ENCODE measurements around the gene UBE4A. TPM values are rescaled to one million over a fixed set of nuclear protein-coding genes. Genes with fewer than 3 reads are reported as not detected.
A peak's percentile ranks its signal among the peaks of the same experiment; 100 is the strongest.
"Not testable (repeated sequence)": the region's sequence is repeated elsewhere in the genome, so short reads cannot be mapped to it uniquely, and the experiment has no call there.

The UBE4A gene
- total RNA-seq, 1 experiment from 2014 or later, result 29.7 TPM

DNA sequence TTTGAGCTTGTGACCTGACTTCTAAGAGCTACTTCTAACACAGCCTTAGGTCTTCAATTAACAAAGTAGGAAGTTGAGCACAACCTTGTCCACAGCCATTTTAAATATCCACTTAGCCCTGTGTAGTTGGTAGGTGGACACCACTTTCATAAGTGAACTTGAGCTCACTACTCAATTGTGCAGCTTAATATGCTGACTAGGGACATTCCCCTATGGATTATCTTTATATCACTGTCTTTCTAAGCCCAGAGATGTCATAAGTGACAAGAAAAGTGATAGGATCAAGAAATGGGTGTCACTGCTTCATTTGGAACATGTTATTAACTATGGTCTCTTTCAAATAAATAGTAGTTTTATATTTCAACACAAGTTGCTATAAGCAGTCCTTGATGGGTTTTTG lies 38.0 kb downstream of the UBE4A start:
- Histone ChIP-seq H3K9me3 (replicated peaks) (no peaks in the 10 kb centered on the region), H3K27ac (no peak overlapping the region), H3K4me1 (replicated peaks) (no peaks in the 10 kb centered on the region), H3K27me3 (replicated peaks) (no peaks in the 10 kb centered on the region), H3K36me3 (0 out of 2 replicates have a peak, but pooled peaks cover 10% of the 10 kb centered on the region), H3K4me3 (no peak overlapping the region)
- DNase-seq (ENCODE audit: low read depth in 1 of 2, low spot score in 2 of 2), result no peak

DNA sequence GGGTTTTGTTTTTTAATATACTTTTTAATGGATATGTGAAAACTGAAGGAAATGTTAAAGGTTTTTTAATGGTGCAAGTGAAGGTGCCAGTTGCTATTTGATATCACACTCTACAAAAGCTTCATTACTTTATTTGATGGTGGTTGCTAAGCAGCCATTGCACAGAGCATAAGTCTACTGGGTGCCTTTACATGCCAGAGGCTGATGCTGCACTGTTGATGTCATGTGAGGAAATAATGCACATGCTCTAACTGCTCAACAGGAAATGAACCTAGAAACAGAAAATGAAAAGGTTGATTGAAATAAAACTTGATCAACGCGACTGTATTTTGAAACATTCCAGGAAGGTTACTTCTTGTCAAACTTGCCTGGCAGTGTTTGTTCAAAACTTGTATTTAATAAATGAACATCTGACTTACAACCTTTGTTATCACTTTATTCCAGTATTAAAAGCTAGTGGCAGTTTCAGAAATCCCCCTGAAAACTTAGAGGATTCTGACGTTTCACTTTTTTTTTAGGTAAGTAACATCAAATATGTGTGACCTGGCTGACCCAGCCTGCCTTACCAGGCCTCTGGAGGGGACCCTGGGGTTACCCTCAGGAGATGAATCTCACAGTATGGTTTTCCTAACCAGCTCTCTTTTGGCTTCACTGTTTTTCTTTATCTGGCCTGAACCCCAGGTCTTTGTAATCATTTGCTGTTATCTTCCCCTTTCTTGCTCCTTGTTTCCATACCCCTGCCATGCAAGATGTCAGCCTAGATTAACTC lies 39.6 kb downstream of the UBE4A start:
- no peak for DNase-seq (ENCODE audit: low read depth in 1 of 2, low spot score in 2 of 2)
- H3K27me3 ChIP-seq (replicated peaks), result no peaks in the 10 kb centered on the region
- H3K36me3 ChIP-seq, result 0 out of 2 replicates have a peak, but pooled peaks cover 3% of the 10 kb centered on the region
- no peak overlapping the region for H3K27ac ChIP-seq
- no peaks in the 10 kb centered on the region for H3K4me1 ChIP-seq (replicated peaks)
- H3K9me3 ChIP-seq (replicated peaks), result no peaks in the 10 kb centered on the region
- no peak overlapping the region for H3K4me3 ChIP-seq

DNA sequence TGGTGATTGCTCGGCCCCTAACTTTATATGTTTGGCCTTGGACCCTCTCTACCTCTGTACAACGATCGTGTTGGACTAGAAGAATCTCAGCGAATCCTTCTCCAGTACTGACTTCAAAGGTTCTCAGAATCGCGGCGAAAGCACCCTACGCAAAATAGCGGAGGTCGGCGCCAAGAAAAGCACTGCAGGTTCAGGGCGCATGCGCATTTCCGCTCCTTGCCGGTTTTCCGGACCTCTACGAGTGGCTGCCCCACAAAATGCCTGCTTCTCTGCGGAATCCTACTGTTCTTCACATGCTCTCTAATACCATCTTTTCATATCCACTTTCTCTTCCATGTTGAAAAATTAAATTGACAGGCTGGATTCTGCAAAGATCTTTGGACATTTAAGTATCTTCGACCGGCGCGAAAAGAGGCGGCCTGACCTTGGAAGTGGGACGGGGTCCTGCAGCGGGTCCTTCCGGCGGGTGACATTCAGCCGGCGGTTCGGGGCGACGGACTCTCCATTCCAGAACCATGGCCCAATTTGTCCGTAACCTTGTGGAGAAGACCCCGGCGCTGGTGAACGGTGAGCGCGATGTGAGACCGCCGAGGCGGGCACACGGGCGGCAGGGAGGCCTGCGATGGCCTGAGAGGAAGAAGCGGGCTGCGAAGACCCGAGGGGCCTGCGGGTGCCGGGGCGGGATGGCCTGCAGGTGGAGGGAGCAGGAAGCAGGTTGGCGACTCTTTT lies 41.9 kb downstream of the UBE4A start, which contains the start of gene ATP5MG:
Gene ATP5MG, plus strand, starts transcription at position 456 of the 729 bp plus-strand sequence. Its CDS starts 60 bp downstream, at position 516.
- Histone ChIP-seq H3K4me1 (replicated peaks) (no peaks in the 10 kb centered on the region), H3K27ac (peak within 1 kb of the TSS; percentile 84), H3K36me3 (peaks cover 6% of the 10 kb centered on the region), H3K4me3 (peak within 1 kb of the TSS; percentile 68), H3K27me3 (replicated peaks) (no peaks in the 10 kb centered on the region), H3K9me3 (replicated peaks) (no peaks in the 10 kb centered on the region)
- peak; percentile 81 to 93 for DNase-seq (ENCODE audit: low read depth in 1 of 2, low spot score in 2 of 2)

- Histone ChIP-seq H3K36me3 (peaks cover 10% of the 10 kb centered on the region), H3K27me3 (replicated peaks) (no peaks in the 10 kb centered on the region), H3K4me1 (replicated peaks) (no peaks in the 10 kb centered on the region), H3K27ac (peak overlapping the region; percentile 84), H3K4me3 (peak overlapping the region; percentile 68), H3K9me3 (replicated peaks) (no peaks in the 10 kb centered on the region)
- peak in 1 of 2 experiments; percentile 16 for DNase-seq (ENCODE audit: low read depth in 1 of 2, low spot score in 2 of 2)
Observed at GRCh38 chr11:118401880-118402590, 42.6 kb downstream of the UBE4A start.

DNA sequence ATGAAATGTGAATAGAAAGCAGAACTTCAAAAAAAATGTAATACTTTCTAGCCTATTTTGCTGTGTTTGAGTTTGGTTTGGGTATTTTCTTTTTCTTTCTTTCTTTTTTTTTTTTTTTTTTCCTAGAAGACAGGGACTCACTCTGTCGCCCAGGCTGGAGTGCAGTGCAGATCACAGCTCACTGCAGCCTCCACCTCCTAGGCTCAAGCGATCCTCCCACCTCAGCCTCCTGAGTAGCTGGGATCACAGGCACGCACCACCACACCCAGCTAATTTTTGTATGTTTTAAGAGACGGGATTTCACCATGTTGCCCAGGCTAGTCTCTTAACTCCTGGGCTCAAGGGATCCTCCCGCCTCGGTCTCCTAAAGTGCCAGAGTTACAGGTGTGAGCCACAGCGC lies 43.2 kb downstream of the UBE4A start:
- Histone ChIP-seq H3K36me3 (peaks cover 10% of the 10 kb centered on the region), H3K4me3 (peak overlapping the region; percentile 68), H3K27ac (peak overlapping the region; percentile 84)
- H3K9me3 ChIP-seq (replicated peaks); DNase-seq (ENCODE audit: low read depth in 1 of 2, low spot score in 2 of 2); H3K4me1 ChIP-seq (replicated peaks); H3K27me3 ChIP-seq (replicated peaks): not testable (repeated sequence)

GRCh38 chr11:118406599-118407166 lies 47.3 kb downstream of the UBE4A start:
- Histone ChIP-seq H3K27me3 (replicated peaks) (no peaks in the 10 kb centered on the region), H3K4me3 (no peak overlapping the region), H3K27ac (no peak overlapping the region), H3K36me3 (peaks cover 25% of the 10 kb centered on the region), H3K4me1 (replicated peaks) (no peaks in the 10 kb centered on the region), H3K9me3 (replicated peaks) (no peaks in the 10 kb centered on the region)
- DNase-seq (ENCODE audit: low read depth in 1 of 2, low spot score in 2 of 2), result no peak

DNA sequence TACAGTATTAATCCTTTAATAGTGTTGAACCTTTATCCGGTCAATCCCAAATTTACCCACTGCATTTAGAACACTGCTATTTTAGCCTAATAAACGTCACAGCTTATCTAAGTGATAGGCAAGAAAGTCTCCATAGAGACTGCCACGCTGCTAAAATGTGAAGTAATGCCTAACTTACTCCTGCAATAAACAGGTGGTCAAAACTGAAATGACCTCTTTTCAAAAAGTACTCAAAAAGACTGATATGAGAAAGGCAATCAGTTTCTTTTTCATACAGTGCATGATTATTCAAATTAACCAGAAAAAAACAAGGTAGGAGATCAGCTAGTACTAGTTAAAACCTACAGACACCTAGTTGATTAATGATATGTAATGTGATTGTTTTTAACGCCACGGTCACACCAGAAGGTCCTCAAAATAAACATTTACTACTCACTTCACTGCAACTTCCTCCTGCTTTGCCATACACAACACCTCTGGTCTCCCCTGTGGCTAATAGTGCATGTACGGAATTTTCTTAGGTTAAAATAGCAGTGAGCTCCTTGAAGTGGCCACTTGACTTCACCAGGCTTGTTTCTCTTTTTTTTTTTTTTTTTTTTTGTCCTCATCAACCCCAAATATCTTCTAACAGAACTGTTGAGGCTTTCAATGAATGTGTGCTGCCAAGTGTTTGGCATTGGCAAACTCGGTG lies 50.8 kb downstream of the UBE4A start:
- no peak for DNase-seq (ENCODE audit: low read depth in 1 of 2, low spot score in 2 of 2)
- Histone ChIP-seq H3K9me3 (replicated peaks) (no peaks in the 10 kb centered on the region), H3K4me1 (replicated peaks) (no peaks in the 10 kb centered on the region; the same call in 1 of the 2 replicates), H3K27me3 (replicated peaks) (no peaks in the 10 kb centered on the region), H3K36me3 (peaks cover 22% of the 10 kb centered on the region; the same call in 1 of the 2 replicates), H3K4me3 (no peak overlapping the region), H3K27ac (no peak overlapping the region)

GRCh38 chr11:118411530-118411929 lies 52.1 kb downstream of the UBE4A start:
- Histone ChIP-seq H3K4me3 (no peak overlapping the region), H3K9me3 (replicated peaks) (no peaks in the 10 kb centered on the region), H3K27me3 (replicated peaks) (no peaks in the 10 kb centered on the region), H3K4me1 (replicated peaks) (peaks cover 9% of the 10 kb centered on the region; the same call in 1 of the 2 replicates), H3K36me3 (peaks cover 20% of the 10 kb centered on the region; the same call in 1 of the 2 replicates), H3K27ac (no peak overlapping the region)
- DNase-seq (ENCODE audit: low read depth in 1 of 2, low spot score in 2 of 2), result no peak

DNA sequence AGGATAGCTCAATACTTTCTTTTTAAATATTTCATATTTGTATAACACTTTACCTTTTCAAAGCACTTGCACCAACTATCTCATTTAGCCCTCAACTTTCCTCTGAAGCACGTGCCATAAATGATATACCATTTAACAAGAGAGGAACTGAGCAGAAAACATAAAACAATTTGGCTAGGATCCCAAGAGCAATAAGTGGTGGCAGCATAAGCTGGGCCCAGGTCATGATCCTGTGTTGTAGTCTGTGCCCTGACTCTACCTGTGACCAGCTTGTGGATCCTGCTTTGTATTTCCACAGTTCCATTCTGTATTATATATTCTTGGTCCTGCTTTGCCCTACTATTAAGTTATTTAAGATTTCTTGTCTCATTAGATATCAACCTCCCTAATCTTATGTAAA lies 53.5 kb downstream of the UBE4A start:
- H3K27me3 ChIP-seq (replicated peaks), result no peaks in the 10 kb centered on the region
- H3K4me3 ChIP-seq, result no peak overlapping the region
- H3K36me3 ChIP-seq, result peaks cover 14% of the 10 kb centered on the region; the same call in 1 of the 2 replicates
- no peaks in the 10 kb centered on the region for H3K9me3 ChIP-seq (replicated peaks)
- no peak overlapping the region for H3K27ac ChIP-seq
- H3K4me1 ChIP-seq (replicated peaks), result peaks cover 9% of the 10 kb centered on the region; the same call in 1 of the 2 replicates
- no peak for DNase-seq (ENCODE audit: low read depth in 1 of 2, low spot score in 2 of 2)

GRCh38 chr11:118415062-118415738 lies 55.8 kb downstream of the UBE4A start:
- DNase-seq (ENCODE audit: low read depth in 1 of 2, low spot score in 2 of 2), result no peak
- Histone ChIP-seq H3K27ac (no peak overlapping the region), H3K4me3 (no peak overlapping the region), H3K36me3 (0 out of 2 replicates have a peak, but pooled peaks cover under 1% of the 10 kb centered on the region), H3K4me1 (replicated peaks) (peaks cover 9% of the 10 kb centered on the region; the same call in 1 of the 2 replicates), H3K27me3 (replicated peaks) (no peaks in the 10 kb centered on the region), H3K9me3 (replicated peaks) (no peaks in the 10 kb centered on the region)

GRCh38 chr11:118415739-118416068 lies 56.3 kb downstream of the UBE4A start:
- DNase-seq (ENCODE audit: low read depth in 1 of 2, low spot score in 2 of 2), result peak in 1 of 2 experiments; percentile 71
- H3K27me3 ChIP-seq (replicated peaks), result no peaks in the 10 kb centered on the region
- H3K4me1 ChIP-seq (replicated peaks), result peaks cover 9% of the 10 kb centered on the region; the same call in 1 of the 2 replicates
- no peak overlapping the region for H3K4me3 ChIP-seq
- no peak overlapping the region for H3K27ac ChIP-seq
- H3K36me3 ChIP-seq, result no peaks in the 10 kb centered on the region
- H3K9me3 ChIP-seq (replicated peaks), result no peaks in the 10 kb centered on the region

DNA sequence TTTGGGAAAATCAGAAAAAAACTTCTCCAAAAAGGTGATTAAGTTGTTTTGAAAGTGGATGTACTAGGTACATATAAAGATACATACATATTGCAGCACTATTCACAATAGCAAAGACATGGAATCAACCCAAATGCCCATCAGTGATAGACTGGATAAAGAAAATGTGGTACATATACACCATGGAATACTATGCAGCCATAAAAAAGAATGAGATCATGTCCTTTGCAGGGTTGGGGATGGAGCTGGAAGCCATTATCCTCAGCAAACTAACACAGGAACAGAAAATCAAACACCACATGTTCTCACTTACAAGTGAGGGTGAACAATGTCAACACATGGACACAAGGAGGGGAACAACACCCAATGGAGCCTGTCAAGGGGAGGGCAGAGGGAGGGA lies 57.5 kb downstream of the UBE4A start:
- H3K36me3 ChIP-seq; H3K27me3 ChIP-seq (replicated peaks); H3K4me1 ChIP-seq (replicated peaks); H3K9me3 ChIP-seq (replicated peaks); DNase-seq (ENCODE audit: low read depth in 1 of 2, low spot score in 2 of 2); H3K4me3 ChIP-seq; H3K27ac ChIP-seq: not testable (repeated sequence)
